Uterus (tissue), 4 donors: ENCODE data around the gene ADSS1. TPM values are rescaled to one million over a fixed set of nuclear protein-coding genes. Genes with fewer than 3 reads are reported as not detected.
A peak's percentile ranks its signal among the peaks of the same experiment; 100 is the strongest.

Experiments
- DNase-seq, 2 donors: peaks; one replicate each; pipeline ENCODE4 v3.0.0-alpha.2; 2019 to 2020
- H3K27ac ChIP-seq, 2 donors: fragments of 200-600 bp; sonication (generic); 1 replicate in 1 of 2; 2 replicates in 1 of 2; pipeline ENCODE4 v1.5.1; 2016 to 2018
- H3K27me3 ChIP-seq, 2 donors: fragments of 200-600 bp; sonication (generic); one replicate each; pipeline ENCODE4 v1.5.1; 2018 to 2019; ENCODE audit warnings: control low read depth in 1 of 2
- H3K36me3 ChIP-seq, 2 donors: fragments of 200-600 bp; sonication (generic); one replicate each; pipeline ENCODE4 v1.5.1; 2019; ENCODE audit warnings: control low read depth in 1 of 2
- H3K4me1 ChIP-seq, 2 donors: fragments of 200-600 bp; sonication (generic); one replicate each; pipeline ENCODE4 v1.5.1; 2018 to 2019; ENCODE audit warnings: control low read depth in 1 of 2
- H3K4me3 ChIP-seq, 2 donors: fragments of 200-600 bp; sonication (generic); 1 replicate in 1 of 2; 2 replicates in 1 of 2; pipeline ENCODE4 v1.5.1; 2018 to 2019; ENCODE audit warnings: mild to moderate bottlenecking in 1 of 2
- H3K9me3 ChIP-seq, 2 donors: fragments of 200-600 bp; sonication (generic); one replicate each; pipeline ENCODE4 v1.5.1; 2019; ENCODE audit warnings: control low read depth in 1 of 2
- POLR2A ChIP-seq, 2 donors: fragments of 450-650 bp; IDR thresholded peaks; one replicate each; pipeline ENCODE4 v1.6.1; 2016; ENCODE audit warnings: antibody characterized with exemption in 2 of 2, mild to moderate bottlenecking in 1 of 2, moderate library complexity in 1 of 2
- intact Hi-C: fragments of 100-400 bp; cut with DNase I; formaldehyde crosslinking; loops from one replicate; pipeline ENCODE4 v1.15.1; 2023; ENCODE audit warnings: low total_unique reads
- total RNA-seq, 4 donors: library from RNA; depleted of rRNA in 3 of 4; stranded (reverse); fragments of >200 nt in 3 of 4; gene quantifications; one replicate each; pipeline versions ENCODE4 v1.1.0 to v1.2.4, GENCODE V29; 2014 to 2023
- TF ChIP-seq, protein P1 (sequence below), 4 experiments: fragments of 200-600 bp in 2 of 4; fragments of 450-650 bp in 2 of 4; sonication (generic) in 2 of 4; IDR thresholded peaks; one replicate each; pipeline ENCODE4 v1.5.1; 2016 to 2019; ENCODE audit warnings: antibody characterized with exemption in 4 of 4, mild to moderate bottlenecking in 2 of 4, moderate library complexity in 1 of 4
- donor health status: DM: yes; HTN: yes; CAD: no.

The ADSS1 gene
- total RNA-seq, 4 donors from 2014 or later: 7.0 to 11.7 TPM; not detected in 2

DNA sequence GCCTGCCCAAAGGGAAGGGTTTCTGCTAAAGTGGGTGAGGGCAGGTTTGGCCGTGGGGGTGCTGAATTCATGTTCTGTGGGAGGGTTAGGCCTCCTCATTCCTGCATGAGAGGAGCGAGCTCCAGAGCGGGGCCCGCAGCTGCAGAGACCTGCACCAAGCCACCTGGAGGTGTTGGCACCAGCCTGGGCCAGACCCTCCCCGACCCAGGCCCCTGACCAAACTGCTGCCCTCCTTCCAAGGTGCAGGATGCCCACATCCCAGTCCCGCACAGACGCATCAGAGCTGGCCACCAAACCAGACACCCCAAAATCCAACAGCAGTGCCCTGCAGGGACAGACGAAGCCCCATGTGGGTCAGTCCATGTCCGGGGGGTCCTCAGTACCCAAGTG, 10.6 kb downstream of the ADSS1 start:
- intact Hi-C loops: no loop called here
- Histone ChIP-seq H3K9me3 (no peaks in the 10 kb centered on the region), H3K36me3 (no peaks in the 10 kb centered on the region), H3K27ac (no peak overlapping the region), H3K4me3 (no peak overlapping the region), H3K27me3 (no peaks in the 10 kb centered on the region), H3K4me1 (no peaks in the 10 kb centered on the region)
- no peak for TF ChIP-seq POLR2A (IDR thresholded peaks at IDR 0.05)
- TF ChIP-seq, protein P1, sequence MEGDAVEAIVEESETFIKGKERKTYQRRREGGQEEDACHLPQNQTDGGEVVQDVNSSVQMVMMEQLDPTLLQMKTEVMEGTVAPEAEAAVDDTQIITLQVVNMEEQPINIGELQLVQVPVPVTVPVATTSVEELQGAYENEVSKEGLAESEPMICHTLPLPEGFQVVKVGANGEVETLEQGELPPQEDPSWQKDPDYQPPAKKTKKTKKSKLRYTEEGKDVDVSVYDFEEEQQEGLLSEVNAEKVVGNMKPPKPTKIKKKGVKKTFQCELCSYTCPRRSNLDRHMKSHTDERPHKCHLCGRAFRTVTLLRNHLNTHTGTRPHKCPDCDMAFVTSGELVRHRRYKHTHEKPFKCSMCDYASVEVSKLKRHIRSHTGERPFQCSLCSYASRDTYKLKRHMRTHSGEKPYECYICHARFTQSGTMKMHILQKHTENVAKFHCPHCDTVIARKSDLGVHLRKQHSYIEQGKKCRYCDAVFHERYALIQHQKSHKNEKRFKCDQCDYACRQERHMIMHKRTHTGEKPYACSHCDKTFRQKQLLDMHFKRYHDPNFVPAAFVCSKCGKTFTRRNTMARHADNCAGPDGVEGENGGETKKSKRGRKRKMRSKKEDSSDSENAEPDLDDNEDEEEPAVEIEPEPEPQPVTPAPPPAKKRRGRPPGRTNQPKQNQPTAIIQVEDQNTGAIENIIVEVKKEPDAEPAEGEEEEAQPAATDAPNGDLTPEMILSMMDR (IDR thresholded peaks at IDR 0.05): no peak
- DNase-seq: no peak

DNA sequence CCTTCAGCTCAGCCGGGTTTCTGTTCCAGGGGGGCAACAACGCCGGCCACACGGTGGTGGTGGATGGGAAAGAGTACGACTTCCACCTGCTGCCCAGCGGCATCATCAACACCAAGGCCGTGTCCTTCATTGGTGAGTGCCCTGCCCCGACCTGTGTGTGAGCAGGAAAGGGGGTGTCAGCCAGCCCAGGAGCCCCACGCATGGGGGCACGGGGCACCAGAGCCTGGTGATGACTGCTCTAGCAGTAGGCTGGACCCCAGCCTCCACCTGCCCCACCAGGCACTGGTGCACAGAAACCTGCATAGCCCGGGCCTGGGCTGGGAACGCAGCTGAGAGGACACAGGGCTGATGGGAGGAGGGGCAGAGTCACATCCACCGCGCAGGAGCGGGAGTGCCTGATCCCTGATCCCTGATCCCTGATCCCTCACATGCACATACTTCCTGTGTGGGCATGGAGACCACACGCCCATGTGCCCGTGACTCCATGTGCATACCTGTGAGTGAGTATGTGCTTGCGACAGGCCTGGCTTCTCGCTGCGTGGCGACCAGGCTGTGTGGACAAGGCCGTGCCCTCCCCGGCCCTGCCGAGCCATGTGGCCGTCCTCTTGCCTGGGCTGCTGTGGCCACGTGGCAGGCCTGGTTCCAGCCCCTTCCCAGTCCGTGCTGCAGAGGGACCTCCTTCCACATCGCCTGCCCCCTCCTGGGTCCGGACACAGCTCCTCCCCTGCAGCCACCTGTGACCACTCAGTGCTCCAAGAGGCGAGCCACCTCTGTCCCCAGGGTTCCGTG, 11.2 kb downstream of the ADSS1 start:
- Histone ChIP-seq H3K4me1 (no peaks in the 10 kb centered on the region), H3K27me3 (no peaks in the 10 kb centered on the region), H3K9me3 (no peaks in the 10 kb centered on the region), H3K4me3 (no peak overlapping the region), H3K36me3 (no peaks in the 10 kb centered on the region), H3K27ac (peak overlapping the region; percentile 51 to 68)
- intact Hi-C loops: no loop called here
- DNase-seq: no peak
- TF ChIP-seq POLR2A (IDR thresholded peaks at IDR 0.05): no peak
- TF ChIP-seq, protein P1 (IDR thresholded peaks at IDR 0.05): no peak

DNA sequence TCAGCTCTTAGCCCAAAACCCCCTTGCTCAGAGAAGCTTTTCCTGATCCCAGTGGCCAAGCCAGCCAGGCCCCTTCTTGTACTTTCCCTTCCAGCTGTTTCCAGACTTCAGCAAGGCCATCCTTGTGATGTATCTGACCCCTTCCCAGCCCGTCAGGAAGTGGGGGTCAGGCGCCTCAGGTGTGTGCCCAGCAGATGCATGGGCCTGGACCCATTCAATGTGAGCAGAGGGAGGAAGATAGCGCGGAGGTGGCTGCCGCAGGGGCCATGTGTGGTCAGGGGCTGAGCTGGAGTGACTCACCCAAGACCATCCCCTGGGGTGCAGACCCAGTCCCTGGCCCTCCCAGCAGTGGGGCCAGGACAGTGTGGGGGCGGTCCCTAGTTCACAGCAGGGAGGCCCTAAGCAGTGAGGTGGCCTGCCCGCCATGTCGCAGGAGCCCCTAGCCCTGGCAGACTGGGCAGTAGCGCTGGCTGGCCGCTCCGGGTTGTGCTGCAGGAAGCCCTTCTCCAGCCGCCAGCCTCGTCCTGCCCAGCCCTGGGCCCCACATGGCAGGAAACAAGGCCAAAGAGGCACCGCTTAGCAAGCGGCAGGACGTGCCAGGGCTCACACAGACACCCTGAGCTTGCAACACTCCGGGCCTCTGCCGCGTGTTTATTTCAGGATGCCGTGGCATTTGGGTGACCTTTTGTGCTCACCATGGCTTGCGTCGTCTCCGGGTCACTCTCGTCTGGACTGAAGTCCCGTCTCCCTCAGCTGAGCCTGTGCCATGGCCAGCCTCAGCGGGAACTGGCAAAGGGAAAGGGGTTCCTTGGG, 12.0 kb downstream of the ADSS1 start:
- no peaks in the 10 kb centered on the region for H3K9me3 ChIP-seq
- intact Hi-C loops: no loop called here
- H3K4me3 ChIP-seq: no peak overlapping the region
- H3K4me1 ChIP-seq: no peaks in the 10 kb centered on the region
- no peaks in the 10 kb centered on the region for H3K27me3 ChIP-seq
- H3K36me3 ChIP-seq: no peaks in the 10 kb centered on the region
- H3K27ac ChIP-seq: peak overlapping the region; percentile 51 to 68
- peak in 1 of 2 donors; percentile 13 for TF ChIP-seq POLR2A (IDR thresholded peaks at IDR 0.05)
- TF ChIP-seq, protein P1 (IDR thresholded peaks at IDR 0.05): no peak
- DNase-seq: peak; percentile 58 to 80

DNA sequence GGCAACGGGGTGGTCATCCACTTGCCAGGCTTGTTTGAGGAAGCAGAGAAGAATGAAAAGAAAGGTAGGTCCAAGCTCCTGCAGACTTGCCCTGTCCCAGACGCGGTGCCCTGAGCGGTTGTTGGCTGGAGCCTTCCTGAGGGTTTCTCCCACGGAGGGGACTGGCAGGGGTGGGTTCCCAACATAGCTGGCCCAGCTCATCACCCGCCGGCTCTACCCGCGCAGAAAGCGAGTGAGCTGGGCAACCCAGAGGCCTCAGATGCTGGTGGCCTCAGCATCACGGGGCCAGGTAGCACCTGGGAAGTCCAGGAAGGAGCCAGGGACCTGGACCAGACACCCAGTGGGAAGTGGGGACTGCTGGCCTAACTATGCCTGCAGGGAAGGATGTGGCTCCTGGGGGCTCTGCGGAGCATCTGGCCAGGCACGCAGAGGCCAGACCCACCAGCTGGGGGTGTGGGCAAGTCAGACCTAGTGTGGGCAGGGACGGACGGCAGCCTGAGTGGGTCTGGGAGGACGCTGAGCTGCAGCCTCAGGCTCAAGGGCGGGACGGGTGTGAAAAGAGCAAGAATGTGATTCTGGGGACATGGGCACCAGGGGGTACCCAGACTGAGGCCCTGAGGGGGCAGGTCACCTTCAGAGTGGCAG, 14.5 kb downstream of the ADSS1 start:
- intact Hi-C loops: no loop called here
- DNase-seq: no peak
- no peak overlapping the region for H3K27ac ChIP-seq
- H3K4me1 ChIP-seq: no peaks in the 10 kb centered on the region
- no peaks in the 10 kb centered on the region for H3K27me3 ChIP-seq
- TF ChIP-seq, protein P1 (IDR thresholded peaks at IDR 0.05): no peak
- no peak for TF ChIP-seq POLR2A (IDR thresholded peaks at IDR 0.05)
- H3K9me3 ChIP-seq: no peaks in the 10 kb centered on the region
- no peaks in the 10 kb centered on the region for H3K36me3 ChIP-seq
- no peak overlapping the region for H3K4me3 ChIP-seq
